Erythroblast (primary cell): ENCODE results near the gene ZNF182.

Source experiments
- GATA1 ChIP-seq: IDR thresholded peaks from 2 replicates; pipeline ENCODE4 v1.6.1; 2011; ENCODE audit warnings: low read depth, mild to moderate bottlenecking, control low read depth, low read length, moderate library complexity
- POLR2A ChIP-seq: IDR thresholded peaks from 2 replicates; pipeline ENCODE4 v1.6.1; 2011; ENCODE audit warnings: mild to moderate bottlenecking, low read length

DNA sequence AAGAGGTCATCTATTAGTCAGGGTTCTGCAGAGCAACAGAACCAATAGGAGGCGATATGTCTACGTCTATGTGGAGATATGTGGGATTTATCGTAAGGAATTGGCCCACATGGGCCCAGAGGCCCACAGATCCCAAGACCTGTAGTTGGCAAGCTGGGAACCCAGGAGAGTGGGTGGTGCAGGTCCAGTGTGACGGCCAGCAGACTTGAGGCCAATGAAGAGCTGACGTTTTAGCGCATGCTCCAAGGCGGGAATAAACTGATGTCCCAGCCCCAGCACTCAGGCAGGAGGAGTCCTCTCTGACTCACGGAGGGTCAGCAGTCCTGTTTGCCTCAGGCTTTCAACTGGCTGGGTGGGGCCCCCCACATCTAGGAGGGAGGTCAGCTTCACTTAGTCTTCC lies 24.3 kb upstream of the ZNF182 start:
- no peak for TF ChIP-seq POLR2A
- no peak for TF ChIP-seq GATA1
